ENCODE data around the gene GOLIM4. TPM values are rescaled to one million over a fixed set of nuclear protein-coding genes. Genes with fewer than 3 reads are reported as not detected.

The GOLIM4 gene
- total and polyA plus RNA-seq, 2 donors (not counting 1 experiment from before 2014, with no cell fraction given): 46.2 to 77.3 TPM

DNA sequence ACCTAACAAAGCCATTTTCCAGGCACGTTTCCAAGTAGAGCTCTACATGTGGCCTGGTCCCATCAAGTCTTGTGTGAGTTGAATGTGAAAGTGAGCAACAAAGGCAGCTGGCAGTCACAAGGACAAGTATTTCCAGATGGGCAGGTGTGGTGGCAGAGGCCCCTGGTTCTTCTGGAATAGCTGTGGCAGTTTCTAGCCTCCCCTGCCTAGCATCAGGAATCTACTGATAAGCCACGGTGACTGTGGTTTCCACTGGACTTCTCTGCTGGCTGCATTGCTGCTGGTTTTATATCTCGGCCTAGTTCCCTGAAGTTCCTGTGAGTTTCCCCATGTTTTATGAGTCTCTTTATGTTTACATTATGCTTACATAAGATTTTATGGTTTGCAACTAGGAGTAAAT lies 117.7 kb downstream of the GOLIM4 start:
- Histone ChIP-seq H3K27me3 (ENCODE audit: control insufficient read depth, insufficient read depth, low read length) (no peaks in the 10 kb centered on the region), H3K4me1 (ENCODE audit: control insufficient read depth, extremely low read depth, insufficient read depth, low read length) (no peaks in the 10 kb centered on the region), H3K9ac (ENCODE audit: insufficient read depth, low read length) (no peak overlapping the region), H3K4me2 (ENCODE audit: extremely low read depth, insufficient read depth, low read length) (no peak overlapping the region), H3K27ac (ENCODE audit: insufficient read depth, low read length) (no peak overlapping the region), H3K9me3 (ENCODE audit: control insufficient read depth, insufficient read depth, low read depth, low read length) (no peaks in the 10 kb centered on the region), H3K4me3 (replicated peaks in 1 of 4; ENCODE audit: control extremely low read depth in 1 of 4, insufficient read depth in 1 of 4, low read depth in 3 of 4, low read length in 4 of 4) (no peak overlapping the region), H3K79me2 (ENCODE audit: control insufficient read depth, insufficient read depth, low read length) (no peaks in the 10 kb centered on the region), H2AFZ (ENCODE audit: low read length) (no peak overlapping the region), H4K20me1 (ENCODE audit: control insufficient read depth, extremely low read depth, insufficient read depth, low read length) (no peaks in the 10 kb centered on the region), H3K36me3 (ENCODE audit: control insufficient read depth, insufficient read depth, low read length) (no peaks in the 10 kb centered on the region)
- peak in 1 of 2 donors; percentile 21 for DNase-seq (ENCODE audit: low read depth in 2 of 2)
- no peak for TF ChIP-seq EZH2 (IDR thresholded peaks at IDR 0.05; ENCODE audit: low read length, missing control alignments)
- TF ChIP-seq, protein P1, sequence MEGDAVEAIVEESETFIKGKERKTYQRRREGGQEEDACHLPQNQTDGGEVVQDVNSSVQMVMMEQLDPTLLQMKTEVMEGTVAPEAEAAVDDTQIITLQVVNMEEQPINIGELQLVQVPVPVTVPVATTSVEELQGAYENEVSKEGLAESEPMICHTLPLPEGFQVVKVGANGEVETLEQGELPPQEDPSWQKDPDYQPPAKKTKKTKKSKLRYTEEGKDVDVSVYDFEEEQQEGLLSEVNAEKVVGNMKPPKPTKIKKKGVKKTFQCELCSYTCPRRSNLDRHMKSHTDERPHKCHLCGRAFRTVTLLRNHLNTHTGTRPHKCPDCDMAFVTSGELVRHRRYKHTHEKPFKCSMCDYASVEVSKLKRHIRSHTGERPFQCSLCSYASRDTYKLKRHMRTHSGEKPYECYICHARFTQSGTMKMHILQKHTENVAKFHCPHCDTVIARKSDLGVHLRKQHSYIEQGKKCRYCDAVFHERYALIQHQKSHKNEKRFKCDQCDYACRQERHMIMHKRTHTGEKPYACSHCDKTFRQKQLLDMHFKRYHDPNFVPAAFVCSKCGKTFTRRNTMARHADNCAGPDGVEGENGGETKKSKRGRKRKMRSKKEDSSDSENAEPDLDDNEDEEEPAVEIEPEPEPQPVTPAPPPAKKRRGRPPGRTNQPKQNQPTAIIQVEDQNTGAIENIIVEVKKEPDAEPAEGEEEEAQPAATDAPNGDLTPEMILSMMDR (conservative IDR thresholded peaks at IDR 0.05 in 1 of 2, IDR thresholded peaks at IDR 0.05 in 1 of 2; ENCODE audit: low read depth in 1 of 2, low read length in 2 of 2): no peak

DNA sequence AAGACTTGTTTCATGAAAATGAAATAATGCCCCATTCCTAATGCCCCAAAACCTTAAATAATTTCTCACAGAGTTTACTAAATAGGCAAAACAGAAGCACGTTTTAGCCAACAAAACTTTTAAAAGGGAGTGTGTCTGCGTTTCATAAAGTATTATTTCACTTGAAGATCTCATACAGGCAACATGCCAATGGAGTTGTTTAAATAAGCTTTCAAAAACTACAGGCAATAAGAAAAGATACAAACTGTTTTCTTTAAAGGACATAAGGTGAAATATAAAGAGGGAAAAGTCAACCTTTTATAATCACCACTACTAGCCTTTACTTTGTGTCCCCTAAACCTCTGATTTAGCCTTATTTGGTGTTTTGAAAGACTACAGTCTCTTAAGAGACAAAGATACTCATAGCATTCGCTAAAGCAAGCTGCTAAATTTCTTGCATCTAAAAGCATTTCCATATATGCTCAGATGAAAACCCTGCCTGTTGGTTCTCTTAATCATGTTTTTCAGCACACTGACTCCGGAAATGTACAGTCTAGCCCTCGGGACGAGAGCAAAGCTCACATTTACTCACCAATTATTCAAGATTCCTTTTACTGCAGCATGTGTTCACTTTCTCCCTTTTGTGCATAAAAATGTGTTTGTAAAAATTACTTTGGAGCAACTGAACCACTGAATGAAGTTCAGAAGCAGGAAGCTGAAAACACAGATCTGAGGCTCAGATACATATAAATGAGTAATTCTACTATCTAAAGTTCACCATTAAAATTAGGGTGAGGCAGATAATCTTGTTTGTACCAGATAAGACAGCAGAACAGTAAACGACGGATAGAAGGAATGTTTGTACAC lies 119.0 kb downstream of the GOLIM4 start:
- H3K4me2 ChIP-seq (ENCODE audit: extremely low read depth, insufficient read depth, low read length): peak overlapping the region; percentile 64
- TF ChIP-seq, protein P1 (conservative IDR thresholded peaks at IDR 0.05 in 1 of 2, IDR thresholded peaks at IDR 0.05 in 1 of 2; ENCODE audit: low read depth in 1 of 2, low read length in 2 of 2): no peak
- no peak for TF ChIP-seq EZH2 (IDR thresholded peaks at IDR 0.05; ENCODE audit: low read length, missing control alignments)

DNA sequence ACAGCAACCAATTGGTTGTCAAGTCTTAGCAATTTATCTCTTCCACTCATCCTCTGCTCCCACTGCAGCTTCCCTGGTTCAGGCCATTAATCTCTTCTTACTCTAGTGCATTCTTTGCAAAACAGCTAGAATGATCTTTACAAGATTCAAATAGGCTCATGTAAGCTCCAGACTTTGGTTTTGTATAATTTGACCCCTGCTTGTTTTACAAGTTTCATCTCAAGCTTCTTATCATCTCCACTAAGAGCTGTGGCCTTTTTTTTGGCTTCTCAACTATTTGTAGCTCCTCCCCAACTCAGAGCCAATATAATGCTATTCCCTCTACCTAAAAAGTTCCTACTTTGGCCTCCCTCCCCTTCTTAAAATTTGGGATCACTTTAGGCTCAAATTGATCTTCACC lies 121.8 kb downstream of the GOLIM4 start:
- H3K4me2 ChIP-seq (ENCODE audit: extremely low read depth, insufficient read depth, low read length): no peak overlapping the region
- H3K9ac ChIP-seq (ENCODE audit: insufficient read depth, low read length): no peak overlapping the region
- no peaks in the 10 kb centered on the region for H4K20me1 ChIP-seq (ENCODE audit: control insufficient read depth, extremely low read depth, insufficient read depth, low read length)
- H3K79me2 ChIP-seq (ENCODE audit: control insufficient read depth, insufficient read depth, low read length): no peaks in the 10 kb centered on the region
- H3K27me3 ChIP-seq (ENCODE audit: control insufficient read depth, insufficient read depth, low read length): no peaks in the 10 kb centered on the region
- H3K9me3 ChIP-seq (ENCODE audit: control insufficient read depth, insufficient read depth, low read depth, low read length): no peaks in the 10 kb centered on the region
- no peak overlapping the region for H3K4me3 ChIP-seq (replicated peaks in 1 of 4; ENCODE audit: control extremely low read depth in 1 of 4, insufficient read depth in 1 of 4, low read depth in 3 of 4, low read length in 4 of 4)
- H3K36me3 ChIP-seq (ENCODE audit: control insufficient read depth, insufficient read depth, low read length): no peaks in the 10 kb centered on the region
- H3K4me1 ChIP-seq (ENCODE audit: control insufficient read depth, extremely low read depth, insufficient read depth, low read length): no peaks in the 10 kb centered on the region
- H2AFZ ChIP-seq (ENCODE audit: low read length): no peak overlapping the region
- no peak overlapping the region for H3K27ac ChIP-seq (ENCODE audit: insufficient read depth, low read length)
- TF ChIP-seq, protein P1 (conservative IDR thresholded peaks at IDR 0.05 in 1 of 2, IDR thresholded peaks at IDR 0.05 in 1 of 2; ENCODE audit: low read depth in 1 of 2, low read length in 2 of 2): no peak
- no peak for TF ChIP-seq EZH2 (IDR thresholded peaks at IDR 0.05; ENCODE audit: low read length, missing control alignments)
- DNase-seq (ENCODE audit: low read depth in 2 of 2): no peak

More for the DNA sequence above, 119.0 kb downstream of the GOLIM4 start:
- no peak overlapping the region for H3K4me3 ChIP-seq (replicated peaks in 1 of 4; ENCODE audit: control extremely low read depth in 1 of 4, insufficient read depth in 1 of 4, low read depth in 3 of 4, low read length in 4 of 4)
- H3K36me3 ChIP-seq (ENCODE audit: control insufficient read depth, insufficient read depth, low read length): no peaks in the 10 kb centered on the region
- no peaks in the 10 kb centered on the region for H3K27me3 ChIP-seq (ENCODE audit: control insufficient read depth, insufficient read depth, low read length)
- H2AFZ ChIP-seq (ENCODE audit: low read length): no peak overlapping the region
- H4K20me1 ChIP-seq (ENCODE audit: control insufficient read depth, extremely low read depth, insufficient read depth, low read length): no peaks in the 10 kb centered on the region
- no peaks in the 10 kb centered on the region for H3K79me2 ChIP-seq (ENCODE audit: control insufficient read depth, insufficient read depth, low read length)
- no peak overlapping the region for H3K27ac ChIP-seq (ENCODE audit: insufficient read depth, low read length)
- no peaks in the 10 kb centered on the region for H3K4me1 ChIP-seq (ENCODE audit: control insufficient read depth, extremely low read depth, insufficient read depth, low read length)
- no peaks in the 10 kb centered on the region for H3K9me3 ChIP-seq (ENCODE audit: control insufficient read depth, insufficient read depth, low read depth, low read length)
- H3K9ac ChIP-seq (ENCODE audit: insufficient read depth, low read length): no peak overlapping the region
- DNase-seq (ENCODE audit: low read depth in 2 of 2): peak in 1 of 2 donors; percentile 52
